Neural cell (in vitro differentiated cells): ENCODE measurements around the gene ABHD14A.

Experiments used
- EP300 ChIP-seq: fragments of 450-650 bp; conservative IDR thresholded peaks from 2 replicates; pipeline ENCODE4 v1.6.1; 2014; ENCODE audit warnings: antibody characterized with exemption, mild to moderate bottlenecking, moderate library complexity; ENCODE audit not compliant: poor library complexity, severe bottlenecking
- EZH2 ChIP-seq: fragments of 200-600, 300-800 bp; shearing (Covaris generic), sonication (generic); IDR thresholded peaks from 2 replicates; pipeline ENCODE4 v1.6.1; 2014; ENCODE audit warnings: antibody characterized with exemption, low read length, borderline replicate concordance, mild to moderate bottlenecking; ENCODE audit not compliant: insufficient read depth, poor library complexity, severe bottlenecking
- POLR2AphosphoS5 ChIP-seq: IDR thresholded peaks from 2 replicates; pipeline ENCODE4 v1.6.1; 2012
- RAD21 ChIP-seq: fragments of 450-650 bp; conservative IDR thresholded peaks from 2 replicates; pipeline ENCODE4 v1.6.1; 2014; ENCODE audit warnings: antibody characterized with exemption, mild to moderate bottlenecking, moderate library complexity
- SMC3 ChIP-seq: fragments of 450-650 bp; conservative IDR thresholded peaks from 2 replicates; pipeline ENCODE4 v1.6.1; 2014; ENCODE audit warnings: antibody characterized with exemption, mild to moderate bottlenecking, moderate library complexity; ENCODE audit not compliant: poor library complexity
- TAF1 ChIP-seq: IDR thresholded peaks from 2 replicates; pipeline ENCODE4 v1.6.1; 2012; ENCODE audit warnings: low read depth
- TF ChIP-seq, protein P1 (sequence below): fragments of 450-650 bp; IDR thresholded peaks from 2 replicates; pipeline ENCODE4 v1.5.1; 2014; ENCODE audit warnings: antibody characterized with exemption, mild to moderate bottlenecking, moderate library complexity; ENCODE audit not compliant: poor library complexity, severe bottlenecking

DNA sequence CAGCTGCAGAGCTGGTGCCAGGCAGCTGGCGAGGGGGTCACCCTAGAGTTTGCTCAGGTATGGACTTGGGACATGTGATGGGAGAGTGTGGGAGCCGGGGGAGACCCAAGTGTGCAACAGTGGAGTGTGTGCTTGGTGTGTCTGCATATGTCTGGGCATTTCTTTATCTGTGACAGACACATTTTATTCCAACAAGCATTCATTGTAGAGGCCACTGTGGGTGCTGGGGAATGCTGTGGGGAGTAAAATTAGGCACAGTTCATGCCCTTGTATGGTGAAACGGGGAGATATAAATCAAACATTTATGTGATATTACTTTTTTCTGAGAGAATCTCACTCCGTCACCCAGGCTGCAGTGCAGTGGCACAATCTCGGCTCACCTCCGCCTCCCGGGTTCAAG is 12.7 kb downstream of the ABHD14A start:
- TF ChIP-seq, protein P1, sequence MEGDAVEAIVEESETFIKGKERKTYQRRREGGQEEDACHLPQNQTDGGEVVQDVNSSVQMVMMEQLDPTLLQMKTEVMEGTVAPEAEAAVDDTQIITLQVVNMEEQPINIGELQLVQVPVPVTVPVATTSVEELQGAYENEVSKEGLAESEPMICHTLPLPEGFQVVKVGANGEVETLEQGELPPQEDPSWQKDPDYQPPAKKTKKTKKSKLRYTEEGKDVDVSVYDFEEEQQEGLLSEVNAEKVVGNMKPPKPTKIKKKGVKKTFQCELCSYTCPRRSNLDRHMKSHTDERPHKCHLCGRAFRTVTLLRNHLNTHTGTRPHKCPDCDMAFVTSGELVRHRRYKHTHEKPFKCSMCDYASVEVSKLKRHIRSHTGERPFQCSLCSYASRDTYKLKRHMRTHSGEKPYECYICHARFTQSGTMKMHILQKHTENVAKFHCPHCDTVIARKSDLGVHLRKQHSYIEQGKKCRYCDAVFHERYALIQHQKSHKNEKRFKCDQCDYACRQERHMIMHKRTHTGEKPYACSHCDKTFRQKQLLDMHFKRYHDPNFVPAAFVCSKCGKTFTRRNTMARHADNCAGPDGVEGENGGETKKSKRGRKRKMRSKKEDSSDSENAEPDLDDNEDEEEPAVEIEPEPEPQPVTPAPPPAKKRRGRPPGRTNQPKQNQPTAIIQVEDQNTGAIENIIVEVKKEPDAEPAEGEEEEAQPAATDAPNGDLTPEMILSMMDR, result no peak
- TF ChIP-seq EP300 (no peak), TAF1 (no peak), POLR2AphosphoS5 (no peak), RAD21 (no peak), EZH2 (no peak), SMC3 (no peak)
